ENCODE results near the gene STUB1. TPM values are rescaled to one million over a fixed set of nuclear protein-coding genes. Genes with fewer than 3 reads are reported as not detected.

STUB1 gene
- total and polyA plus RNA-seq, 2 donors (not counting 3 experiments of a cell fraction or from before 2014, with no cell fraction given): 107 to 147 TPM

- POLR2A ChIA-PET: no interaction called here
- H3K4me3 ChIP-seq (replicated peaks in 1 of 3; ENCODE audit: insufficient read depth in 1 of 3, low read depth in 1 of 3, low read length in 3 of 3): no peak overlapping the region
- no peaks in the 10 kb centered on the region for H3K27me3 ChIP-seq (ENCODE audit: control insufficient read depth in 2 of 2, insufficient read depth in 2 of 2, low read length in 2 of 2)
- dilution Hi-C loops (cut with MboI; ENCODE audit: extremely low pct_ligation_motif_present, low sequenced_read_pairs): no loop called here
- intact Hi-C loops (cut with micrococcal nuclease): no loop called here
- H3K36me3 ChIP-seq (ENCODE audit: control insufficient read depth in 2 of 2, extremely low read depth in 1 of 2, insufficient read depth in 2 of 2, low read length in 2 of 2): peaks cover 0 to 4% of the 10 kb centered on the region in 2 experiments
- no peak for DNase-seq (ENCODE audit: low read depth, low spot score)
- no peak for FAIRE-seq
- no peaks in the 10 kb centered on the region for H3K4me1 ChIP-seq (ENCODE audit: control insufficient read depth, extremely low read depth, insufficient read depth, low read length)
- TF ChIP-seq, protein P1, sequence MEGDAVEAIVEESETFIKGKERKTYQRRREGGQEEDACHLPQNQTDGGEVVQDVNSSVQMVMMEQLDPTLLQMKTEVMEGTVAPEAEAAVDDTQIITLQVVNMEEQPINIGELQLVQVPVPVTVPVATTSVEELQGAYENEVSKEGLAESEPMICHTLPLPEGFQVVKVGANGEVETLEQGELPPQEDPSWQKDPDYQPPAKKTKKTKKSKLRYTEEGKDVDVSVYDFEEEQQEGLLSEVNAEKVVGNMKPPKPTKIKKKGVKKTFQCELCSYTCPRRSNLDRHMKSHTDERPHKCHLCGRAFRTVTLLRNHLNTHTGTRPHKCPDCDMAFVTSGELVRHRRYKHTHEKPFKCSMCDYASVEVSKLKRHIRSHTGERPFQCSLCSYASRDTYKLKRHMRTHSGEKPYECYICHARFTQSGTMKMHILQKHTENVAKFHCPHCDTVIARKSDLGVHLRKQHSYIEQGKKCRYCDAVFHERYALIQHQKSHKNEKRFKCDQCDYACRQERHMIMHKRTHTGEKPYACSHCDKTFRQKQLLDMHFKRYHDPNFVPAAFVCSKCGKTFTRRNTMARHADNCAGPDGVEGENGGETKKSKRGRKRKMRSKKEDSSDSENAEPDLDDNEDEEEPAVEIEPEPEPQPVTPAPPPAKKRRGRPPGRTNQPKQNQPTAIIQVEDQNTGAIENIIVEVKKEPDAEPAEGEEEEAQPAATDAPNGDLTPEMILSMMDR (IDR thresholded peaks at IDR 0.05; ENCODE audit: extremely low read depth in 1 of 2, insufficient read depth in 1 of 2, low read depth in 1 of 2, low read length in 2 of 2): no peak
- TF ChIP-seq JUN (IDR thresholded peaks at IDR 0.05; ENCODE audit: borderline replicate concordance, insufficient read depth, insufficient read length, low read depth): no peak
- no peak for TF ChIP-seq MAX (IDR thresholded peaks at IDR 0.05; ENCODE audit: insufficient read depth, insufficient read length)
- TF ChIP-seq EZH2 (IDR thresholded peaks at IDR 0.05; ENCODE audit: borderline replicate concordance, low read depth, low read length, severe bottlenecking): no peak
- no peak for TF ChIP-seq POLR2A (IDR thresholded peaks at IDR 0.05; ENCODE audit: low read depth, low read length)
- no peak for TF ChIP-seq GATA2 (IDR thresholded peaks at IDR 0.05; ENCODE audit: insufficient read depth, insufficient read length, low read depth, low read length)
- no peak for TF ChIP-seq MYC (IDR thresholded peaks at IDR 0.05; ENCODE audit: low read depth, low read length)
- TF ChIP-seq FOS (IDR thresholded peaks at IDR 0.05; ENCODE audit: borderline replicate concordance, insufficient read depth, low read length): no peak
- no peak for TF ChIP-seq POLR2AphosphoS5 (IDR thresholded peaks at IDR 0.05; ENCODE audit: insufficient read depth, low read depth, low read length)
- no peak overlapping the region for H3K4me2 ChIP-seq (ENCODE audit: insufficient read depth, low read length)
- H3K9me3 ChIP-seq (replicated peaks; ENCODE audit: control insufficient read depth, insufficient read depth, low read length): no peaks in the 10 kb centered on the region
- H3K9ac ChIP-seq (replicated peaks; ENCODE audit: extremely low read depth, insufficient read depth, low read length): no peak overlapping the region
- no peak overlapping the region for H2AFZ ChIP-seq (ENCODE audit: low read depth, low read length)
- BruUV-seq (replicated peaks): no TSS peak
- no peaks in the 10 kb centered on the region for H4K20me1 ChIP-seq (replicated peaks; ENCODE audit: control insufficient read depth, extremely low read depth, insufficient read depth, low read length)
- H3K9me1 ChIP-seq (replicated peaks; ENCODE audit: control insufficient read depth, extremely low read depth, insufficient read depth, low read length): no peaks in the 10 kb centered on the region
- no peaks in the 10 kb centered on the region for H3K79me2 ChIP-seq (ENCODE audit: control insufficient read depth, insufficient read depth, low read length)
- CTCF ChIA-PET: interaction anchor here (1.0 kb wide), 1 partner anchor 9 kb away, joined by 3 read pairs; no protein-coding TSS in a partner anchor
- H3K27ac ChIP-seq (ENCODE audit: insufficient read depth, low read depth, low read length): no peak overlapping the region
Observed at GRCh38 chr16:657487-657886, 22.7 kb upstream of the STUB1 start.

All from endothelial cell of umbilical vein (primary cell).